SK-N-DZ (cell line): ENCODE data around the gene USP9X.
"Not testable (repeated sequence)": the region's sequence is repeated elsewhere in the genome, so short reads cannot be mapped to it uniquely, and the experiment has no call there.

ENCODE experiments used
- DNase-seq: peaks from one replicate; pipeline ENCODE4 v3.0.0-alpha.2; 2015; ENCODE audit warnings: low spot score

USP9X gene

DNA sequence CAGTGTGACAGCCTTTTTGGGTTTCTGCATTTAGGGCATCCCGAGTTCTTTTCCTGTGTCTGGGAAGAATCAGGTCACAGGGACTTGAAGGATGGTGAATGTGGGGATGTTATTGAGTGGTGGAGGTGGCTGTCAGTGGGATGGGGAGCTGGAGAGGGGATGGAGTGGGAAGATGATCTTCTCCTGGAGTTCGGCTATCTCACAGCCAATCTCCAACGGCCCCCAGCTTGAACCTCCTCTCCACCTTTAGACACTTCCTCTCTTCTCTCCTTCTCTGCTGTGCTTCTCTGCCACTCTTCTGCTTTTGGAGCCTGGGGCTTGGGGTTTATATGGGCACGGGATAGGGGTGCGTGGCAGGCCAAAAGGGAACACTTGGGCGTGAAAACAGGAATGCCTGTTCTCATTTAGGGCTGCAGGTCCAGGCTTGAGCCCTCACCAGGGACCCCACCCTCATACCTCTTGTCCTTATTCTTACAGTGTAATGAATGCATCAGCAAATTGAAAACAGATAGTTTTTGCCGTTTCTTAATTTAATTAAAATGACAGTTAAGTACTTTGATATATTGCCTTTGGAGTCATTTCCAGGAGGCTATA is 37.5 kb downstream of the USP9X start:
- DNase-seq, result peak; percentile 68

DNA sequence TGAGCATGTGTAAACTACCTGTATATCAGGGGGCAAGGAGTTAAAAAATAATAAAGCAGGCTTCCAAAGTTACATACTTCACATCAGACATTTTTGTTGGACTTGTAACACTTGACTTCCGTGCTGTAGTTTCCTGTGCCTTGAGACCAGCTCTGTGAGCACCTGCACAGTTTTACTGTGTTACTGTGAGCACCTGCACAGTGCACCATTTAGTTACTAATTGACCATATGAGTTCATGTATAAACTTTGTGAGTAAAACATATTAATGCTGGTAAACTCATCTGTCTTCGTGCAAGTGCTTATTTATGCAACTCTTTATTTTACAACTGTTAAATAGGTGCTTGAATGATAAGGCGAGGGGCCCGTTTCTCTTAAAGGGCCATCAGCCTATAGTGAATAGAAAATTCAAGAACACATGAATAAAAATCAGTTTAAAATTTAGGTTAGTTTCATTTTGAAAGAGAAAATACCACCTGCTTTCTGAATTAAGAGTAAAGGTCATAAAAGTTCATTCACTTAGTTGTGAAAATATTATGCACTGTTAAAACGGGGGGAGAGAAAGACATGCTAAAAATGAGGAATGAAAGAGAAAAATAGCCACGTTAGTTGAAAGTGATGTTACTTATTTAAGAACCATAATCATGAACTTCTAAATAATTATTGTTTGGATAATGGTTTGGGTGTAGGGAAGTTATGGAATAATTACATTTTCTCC is 42.4 kb downstream of the USP9X start:
- DNase-seq, result no peak

DNA sequence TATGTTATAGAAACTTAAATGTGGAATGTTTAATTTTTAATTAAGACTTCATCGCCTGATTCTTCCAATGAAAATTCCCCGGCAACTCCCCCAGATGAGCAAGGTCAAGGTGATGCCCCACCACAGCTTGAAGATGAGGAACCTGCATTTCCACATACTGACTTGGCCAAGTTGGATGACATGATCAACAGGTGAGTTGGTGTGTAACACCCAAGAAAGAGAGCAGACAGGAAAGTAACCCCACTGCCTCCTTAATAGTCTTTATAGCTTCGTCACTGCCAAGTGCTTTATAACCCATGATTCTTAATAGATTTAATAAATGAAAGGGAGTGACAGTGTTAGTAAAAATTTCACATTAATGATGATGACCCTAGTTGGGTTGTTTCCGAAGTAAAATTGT is 43.7 kb downstream of the USP9X start:
- DNase-seq, result no peak

DNA sequence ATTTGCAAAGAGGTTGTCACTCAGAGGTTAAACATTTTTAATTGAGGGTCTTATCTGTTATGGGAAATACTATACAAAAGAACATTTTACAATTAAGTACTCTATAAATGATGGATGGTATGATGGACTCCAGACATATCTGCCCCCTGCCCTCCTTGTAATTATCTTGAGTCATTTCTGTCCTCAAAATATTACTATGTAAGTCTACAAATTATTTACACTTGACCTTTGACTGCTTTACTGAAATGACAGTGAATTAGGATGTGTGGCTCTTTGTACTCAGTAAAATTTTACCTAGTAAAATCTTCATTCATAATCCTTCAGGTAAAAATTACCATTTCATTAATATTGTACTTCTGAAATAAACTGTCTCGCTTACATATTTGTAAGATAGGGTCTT is 46.5 kb downstream of the USP9X start:
- no peak for DNase-seq

DNA sequence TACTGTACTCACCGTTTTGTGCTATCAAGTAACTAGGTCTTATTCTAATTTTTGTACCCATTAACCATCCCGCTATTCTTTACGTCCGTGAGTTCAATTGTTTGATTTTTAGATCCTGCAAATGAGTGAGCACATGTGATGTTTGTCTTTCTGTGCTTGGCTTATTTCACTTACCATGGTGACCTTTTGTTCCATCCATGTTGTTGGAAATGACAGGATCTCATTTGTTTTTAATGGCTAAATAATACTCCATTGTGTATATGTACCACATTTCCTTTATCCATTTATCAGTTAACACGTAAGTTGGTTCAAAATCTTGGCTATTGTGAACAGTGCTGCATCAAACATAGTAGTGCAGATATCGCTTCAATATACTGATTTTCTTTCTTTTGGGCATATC is 48.3 kb downstream of the USP9X start:
- DNase-seq, result no peak

DNA sequence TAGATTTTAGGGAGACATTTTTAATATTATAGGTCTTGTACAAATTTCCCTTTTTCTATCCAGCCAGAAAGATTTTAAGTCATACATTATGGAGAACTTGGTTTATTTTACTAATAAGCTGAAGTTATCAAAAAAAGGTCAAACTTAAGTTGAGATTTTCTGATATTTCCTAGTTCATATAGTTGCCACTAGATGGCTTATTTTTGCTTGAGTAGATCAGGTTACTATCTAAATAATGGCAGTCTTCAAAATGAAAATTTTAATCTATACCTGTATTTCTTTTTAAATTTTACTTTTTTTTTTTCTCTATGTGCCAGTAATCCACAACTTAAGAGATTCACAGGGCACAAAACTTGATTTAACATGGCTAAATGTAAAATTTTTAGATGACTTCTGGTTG is 52.3 kb downstream of the USP9X start:
- no peak for DNase-seq

DNA sequence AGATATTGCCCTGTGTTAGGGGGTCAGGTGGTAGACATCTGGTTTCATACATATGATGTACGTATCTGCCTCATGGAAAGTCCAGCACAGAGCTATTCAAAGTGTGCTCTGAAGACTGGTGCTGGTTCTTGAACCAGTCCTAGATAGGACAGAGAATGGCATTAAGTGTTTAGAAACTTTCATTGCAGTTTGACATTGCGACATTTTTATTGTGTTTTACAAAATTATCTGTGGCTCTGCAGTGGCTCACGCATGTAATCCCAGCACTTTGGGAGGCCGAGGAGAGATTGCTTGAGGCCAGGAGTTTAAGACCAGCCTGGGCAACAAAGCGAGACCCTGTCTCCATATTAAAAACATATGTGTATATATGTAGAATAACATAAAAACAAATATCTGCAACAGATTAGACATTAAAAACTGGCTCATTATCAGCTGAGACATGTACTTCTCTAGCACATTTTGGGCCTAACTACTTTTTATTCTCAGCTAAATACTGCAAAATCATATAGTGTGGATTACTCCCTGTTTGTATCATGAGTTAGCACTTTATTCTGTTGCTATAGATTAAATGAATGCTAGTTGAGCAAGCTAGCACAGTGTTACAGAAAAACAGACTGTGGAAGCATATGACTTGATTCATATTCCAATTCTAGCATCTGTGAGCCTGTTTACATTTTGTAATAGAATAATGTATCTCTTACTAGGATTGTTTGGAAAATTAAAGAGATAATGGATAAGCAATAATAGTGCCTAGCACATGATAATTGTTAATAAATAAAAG is 57.1 kb downstream of the USP9X start:
- DNase-seq, result no peak

DNA sequence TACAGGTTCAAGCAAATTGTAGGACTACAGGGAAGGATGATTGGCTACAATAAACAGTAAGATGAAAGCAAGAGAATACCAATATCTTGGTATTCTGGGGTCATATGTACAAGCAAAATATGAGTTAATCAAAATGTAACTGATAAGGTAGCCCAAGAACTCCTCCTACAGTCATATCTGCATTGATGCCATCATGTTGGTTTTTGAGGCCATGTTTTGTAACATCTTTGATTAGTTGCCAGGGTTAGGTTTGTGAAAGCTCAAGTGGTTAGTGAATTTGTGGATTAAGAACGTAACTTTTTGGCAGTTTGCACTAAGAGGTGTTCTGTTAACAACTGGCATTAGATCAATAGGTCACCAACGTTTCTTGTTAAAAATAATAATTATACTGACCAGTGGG is 59.6 kb downstream of the USP9X start:
- no peak for DNase-seq

DNA sequence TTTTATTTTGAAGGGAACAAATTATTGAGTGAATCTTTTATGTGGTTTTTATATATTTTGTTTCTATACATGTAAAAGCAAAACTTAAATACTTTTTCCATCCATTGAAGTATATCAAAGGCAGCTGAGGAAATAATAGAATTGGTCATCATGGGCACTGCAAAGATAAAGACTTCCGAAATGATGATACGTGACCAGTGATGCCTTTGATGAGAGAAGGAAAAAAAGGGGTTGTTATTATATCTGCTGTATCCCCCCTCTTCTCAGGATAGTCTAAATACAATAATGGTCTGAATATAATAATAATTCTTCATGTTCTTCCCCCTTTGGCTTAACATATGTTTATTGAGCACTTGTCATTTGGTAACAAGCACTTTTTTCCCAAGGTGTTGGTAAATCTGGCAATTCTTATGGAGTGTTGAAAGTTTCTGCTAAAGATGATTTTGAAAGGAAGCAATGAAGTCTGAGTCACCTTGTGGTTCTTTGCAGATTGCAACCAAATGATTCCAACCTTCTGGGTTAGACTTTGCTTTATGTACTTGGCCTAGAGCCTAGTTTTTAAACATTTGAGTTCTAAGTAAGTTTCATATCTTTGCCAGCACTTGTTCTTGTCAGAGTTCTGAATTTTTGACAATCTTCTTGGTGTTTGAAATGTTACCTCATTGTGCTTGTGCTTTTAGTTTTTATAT is 60.8 kb downstream of the USP9X start:
- no peak for DNase-seq

DNA sequence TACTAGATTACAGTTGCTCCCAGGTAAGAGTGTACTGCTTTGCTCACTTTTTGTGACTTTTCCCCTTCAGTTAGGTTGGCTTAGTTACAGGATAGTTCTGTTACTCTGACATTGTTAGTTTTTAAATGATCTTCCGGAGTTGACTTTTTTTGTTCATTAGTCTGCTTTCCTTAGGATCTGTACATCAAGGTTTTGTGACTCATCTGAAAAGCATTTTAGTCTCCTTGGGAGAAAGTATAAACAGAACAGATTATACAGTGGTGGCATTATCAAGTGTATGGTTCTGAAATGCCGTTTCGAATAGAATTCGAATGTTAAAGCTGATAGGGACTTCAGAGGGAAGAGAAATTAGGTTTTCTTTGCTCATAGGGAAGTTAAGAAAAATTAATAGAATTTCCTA is 63.3 kb downstream of the USP9X start:
- DNase-seq, result no peak

DNA sequence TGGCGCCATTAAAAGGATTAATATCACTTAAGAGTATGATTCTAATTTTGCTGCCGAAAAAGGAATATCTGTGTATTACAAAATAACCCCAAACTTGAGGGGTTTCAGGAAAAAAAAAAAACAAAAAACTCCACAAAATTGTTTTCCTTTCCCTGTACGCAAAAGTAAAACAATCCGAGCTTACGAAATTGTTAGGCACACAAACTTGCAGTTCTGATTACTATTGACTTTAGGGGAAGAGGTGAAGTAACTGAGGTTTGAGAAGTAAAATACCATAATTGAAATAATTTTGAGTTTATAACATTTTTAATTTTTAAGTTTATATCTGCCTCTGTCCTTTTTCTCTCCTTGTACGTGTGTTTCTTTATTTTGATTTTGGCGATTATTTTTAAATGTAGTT is 64.8 kb downstream of the USP9X start:
- no peak for DNase-seq

DNA sequence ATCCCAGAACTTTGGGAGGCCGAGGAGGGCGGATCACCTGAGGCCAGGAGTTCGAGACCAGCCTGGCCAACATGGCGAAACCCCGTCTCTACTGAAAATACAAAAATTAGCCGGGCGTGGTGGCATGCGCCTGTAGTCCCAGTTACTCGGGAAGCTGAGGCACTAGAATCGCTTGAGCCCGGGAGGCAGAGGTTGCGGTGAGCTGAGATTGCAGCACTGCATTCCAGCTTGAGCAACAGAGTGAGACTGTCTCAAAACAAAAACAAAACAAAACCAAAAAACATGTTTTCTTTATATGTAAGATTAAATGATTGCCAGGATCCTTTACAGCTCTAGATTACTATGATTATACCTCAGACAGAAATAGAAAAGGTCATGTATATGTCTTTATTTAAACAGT is 66.5 kb downstream of the USP9X start:
- not testable (repeated sequence) for DNase-seq

DNA sequence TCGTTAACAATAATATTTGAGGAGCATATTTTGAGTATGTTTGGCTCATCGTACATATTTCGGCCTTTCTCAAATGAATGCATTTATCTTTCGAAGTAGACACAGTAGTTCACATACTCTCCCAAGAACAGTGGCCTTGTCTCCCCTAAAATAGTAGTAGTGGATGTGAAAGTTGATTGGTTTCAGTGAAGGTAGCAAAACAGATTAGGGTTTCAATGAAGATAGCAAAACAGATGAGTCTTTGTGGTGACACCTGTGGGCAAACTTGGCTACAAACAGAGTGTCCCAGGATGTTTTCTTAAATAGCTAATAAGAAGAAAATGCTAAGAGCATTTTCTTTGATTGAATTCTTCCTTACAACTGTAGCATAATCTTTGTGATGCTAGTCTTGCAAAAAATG is 67.0 kb downstream of the USP9X start:
- DNase-seq, result no peak

DNA sequence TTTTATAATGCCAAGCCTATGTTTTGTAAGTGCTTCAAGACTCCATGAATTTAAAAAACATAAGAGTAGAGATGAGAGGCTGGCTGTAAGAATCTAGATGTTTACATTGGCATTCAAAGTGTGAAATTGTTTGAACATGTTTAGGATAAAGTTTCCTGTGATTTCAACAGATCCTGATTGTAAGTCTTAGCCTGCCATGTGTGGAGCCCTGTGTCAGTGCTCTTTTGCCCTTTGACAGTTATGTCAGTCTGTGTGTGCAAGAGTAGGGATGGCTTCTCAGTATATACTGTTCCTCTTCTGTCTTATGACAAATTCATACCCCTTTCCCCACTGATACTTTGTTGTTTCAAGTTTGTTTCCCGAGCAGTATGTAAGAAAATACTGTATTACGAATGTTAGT is 68.2 kb downstream of the USP9X start:
- no peak for DNase-seq

DNA sequence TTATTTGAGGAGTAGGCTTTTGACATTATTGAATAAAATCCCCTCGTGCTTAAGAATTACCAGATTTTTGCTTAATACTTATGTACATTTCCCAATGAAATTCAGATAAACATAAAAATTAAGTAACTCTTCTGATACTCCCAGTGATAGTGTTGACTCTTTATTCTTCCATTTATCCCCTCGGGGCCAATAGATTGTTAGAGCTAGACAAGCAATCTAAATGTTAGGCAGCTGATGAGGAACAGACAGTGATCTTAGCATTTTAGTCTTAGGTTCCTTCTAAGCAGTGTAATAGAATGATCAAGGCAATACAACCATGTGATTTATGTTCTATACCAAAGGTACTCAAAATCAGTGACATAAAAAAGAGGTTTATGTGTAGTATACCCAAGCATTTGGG is 68.7 kb downstream of the USP9X start:
- DNase-seq, result no peak

DNA sequence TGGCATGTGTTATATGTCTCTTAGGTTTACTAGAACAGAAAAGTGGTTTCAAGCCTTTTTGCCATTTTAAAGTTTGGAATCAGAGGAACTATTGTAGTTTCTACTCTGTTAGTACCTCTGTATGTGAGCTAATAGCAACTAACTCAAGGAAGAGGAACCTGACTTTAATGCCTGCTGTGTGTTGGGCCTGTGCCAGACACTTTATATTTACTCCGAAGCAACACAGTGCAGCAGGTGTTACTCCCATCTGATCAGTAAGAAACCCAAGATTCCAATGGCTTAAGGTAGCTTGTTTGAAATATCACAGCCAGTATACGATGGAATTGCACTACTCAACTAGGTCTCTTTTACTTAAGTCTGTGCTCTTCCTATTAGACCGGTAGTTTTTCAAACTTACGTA is 79.2 kb downstream of the USP9X start:
- DNase-seq, result no peak

DNA sequence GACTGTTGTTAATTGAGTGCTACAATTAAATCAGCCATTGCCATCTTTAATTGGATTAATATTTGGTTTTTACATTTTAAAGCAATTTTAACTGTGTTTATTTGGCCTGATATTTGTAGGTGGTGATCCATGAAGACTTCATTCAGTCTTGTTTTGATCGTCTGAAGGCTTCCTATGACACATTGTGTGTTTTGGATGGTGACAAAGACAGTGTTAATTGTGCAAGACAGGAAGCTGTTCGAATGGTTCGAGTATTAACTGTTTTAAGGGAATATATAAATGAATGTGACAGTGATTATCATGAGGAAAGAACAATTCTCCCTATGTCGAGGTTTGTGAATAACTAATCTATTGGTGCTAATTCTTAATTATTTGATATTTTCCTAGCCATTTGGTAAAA is 82.6 kb downstream of the USP9X start:
- no peak for DNase-seq

DNA sequence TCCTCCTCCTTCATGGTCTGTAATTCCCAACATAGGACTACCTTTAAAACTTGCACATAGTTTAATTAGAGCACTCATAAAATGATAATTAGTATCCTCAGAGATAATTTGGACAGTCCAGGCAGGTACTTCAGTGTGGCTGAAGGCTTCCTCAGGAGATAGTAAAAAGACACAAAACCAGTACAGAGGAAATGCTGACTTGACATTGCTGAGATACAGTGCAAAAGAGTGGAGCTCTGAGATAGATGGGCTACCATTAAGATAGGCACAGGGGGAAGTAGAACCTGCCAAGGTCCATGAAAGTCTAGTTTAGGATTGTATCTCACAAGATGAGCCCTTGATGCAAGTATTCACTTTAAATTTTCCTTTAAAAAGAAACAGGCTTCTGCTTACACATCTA is 91.0 kb downstream of the USP9X start:
- no peak for DNase-seq

DNA sequence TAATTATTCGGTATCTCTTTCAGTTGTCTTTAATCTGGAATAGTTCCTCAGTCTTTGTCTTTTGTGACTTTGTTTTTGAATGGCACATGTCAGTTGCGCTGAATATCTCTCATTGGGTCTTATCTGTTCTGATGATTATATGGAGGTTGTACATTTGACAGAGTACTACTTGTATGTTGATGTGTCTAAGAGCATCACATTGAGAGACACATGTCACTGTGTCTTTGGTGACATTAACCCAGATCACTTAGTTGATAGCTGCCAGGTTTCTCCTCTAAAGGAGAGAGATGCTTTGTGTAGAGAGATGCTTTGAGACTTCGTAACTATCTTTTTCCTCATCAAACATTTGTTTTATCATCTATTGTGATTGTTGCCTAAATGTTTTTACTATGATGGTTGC is 92.1 kb downstream of the USP9X start:
- no peak for DNase-seq

DNA sequence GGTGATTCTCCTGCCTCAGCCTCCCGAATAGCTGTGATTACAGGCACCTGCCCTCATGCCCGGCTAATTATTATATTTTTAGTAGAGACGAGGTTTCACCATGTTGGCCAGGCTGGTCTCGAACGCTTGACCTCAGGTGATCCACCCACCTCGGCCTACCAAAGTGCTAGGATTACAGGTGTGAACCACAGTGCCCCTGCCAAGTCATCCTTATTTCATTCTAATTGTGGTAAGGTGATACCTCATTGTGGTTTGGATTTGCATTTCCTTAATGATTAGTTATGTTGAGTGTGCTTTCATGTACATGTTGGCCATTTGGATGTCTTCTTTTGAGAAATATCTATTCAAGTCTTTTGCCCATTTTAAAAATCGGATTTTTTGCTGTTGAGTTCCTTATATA is 93.0 kb downstream of the USP9X start:
- no peak for DNase-seq

DNA sequence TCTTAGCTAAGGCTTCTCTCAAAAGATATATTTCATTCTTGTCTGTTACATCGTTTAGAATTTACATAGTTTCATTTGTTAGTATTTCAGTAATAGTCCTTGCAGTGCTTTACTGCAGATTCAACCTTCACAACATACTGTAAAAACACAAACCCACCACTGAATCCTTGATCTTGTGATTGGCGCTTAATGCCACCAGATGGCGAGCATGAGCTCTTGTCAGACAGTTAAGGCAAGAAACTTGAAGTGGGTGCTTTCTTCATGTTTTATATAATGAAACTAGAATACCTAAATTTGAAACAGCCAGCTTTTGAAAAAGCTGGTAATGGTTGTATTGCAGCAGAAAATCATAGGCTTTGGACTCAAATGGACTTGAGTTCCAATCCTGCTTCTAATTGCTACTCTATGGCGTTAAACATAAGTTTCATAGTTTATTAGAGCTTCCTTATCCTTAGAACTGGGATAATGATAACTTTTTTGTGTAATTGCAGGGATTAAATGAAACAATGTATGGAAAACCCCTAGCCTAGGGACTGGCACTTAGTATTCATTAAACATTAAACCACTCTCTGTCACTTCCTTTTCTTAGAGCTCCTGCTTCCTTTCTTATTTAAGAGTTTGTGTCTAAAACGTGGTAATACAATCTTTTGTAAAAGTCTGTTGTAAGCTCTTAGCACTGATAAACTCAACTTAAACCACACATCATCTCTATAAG is 95.1 kb downstream of the USP9X start:
- DNase-seq, result peak; percentile 49

DNA sequence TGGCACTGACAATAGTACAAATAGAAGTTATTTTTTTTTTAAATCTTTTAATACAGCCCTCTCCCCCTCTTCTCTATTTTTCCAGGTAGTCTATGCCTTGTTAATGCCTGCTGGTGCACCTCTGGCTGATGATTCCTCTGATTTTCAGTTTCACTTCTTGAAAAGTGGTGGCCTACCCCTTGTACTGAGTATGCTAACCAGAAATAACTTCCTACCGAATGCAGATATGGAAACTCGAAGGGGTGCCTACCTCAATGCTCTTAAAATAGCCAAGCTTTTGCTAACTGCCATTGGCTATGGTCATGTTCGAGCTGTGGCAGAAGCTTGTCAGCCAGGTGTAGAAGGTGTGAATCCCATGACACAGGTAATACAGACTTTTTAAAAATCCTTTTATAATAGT is 99.1 kb downstream of the USP9X start:
- no peak for DNase-seq
